DMS 273 (cell line): Measurements from ENCODE around the gene RAB36.
A peak's percentile ranks its signal among the peaks of the same experiment; 100 is the strongest.

Experiments
- DNase-seq: peaks from one replicate; lab custom pipeline; 2025; ENCODE audit not compliant: unreplicated experiment; lab: John Stamatoyannopoulos, UW

RAB36 gene

GRCh38 chr22:23203452-23204124, 58.3 kb downstream of the RAB36 start:
- DNase-seq = no peak

DNA sequence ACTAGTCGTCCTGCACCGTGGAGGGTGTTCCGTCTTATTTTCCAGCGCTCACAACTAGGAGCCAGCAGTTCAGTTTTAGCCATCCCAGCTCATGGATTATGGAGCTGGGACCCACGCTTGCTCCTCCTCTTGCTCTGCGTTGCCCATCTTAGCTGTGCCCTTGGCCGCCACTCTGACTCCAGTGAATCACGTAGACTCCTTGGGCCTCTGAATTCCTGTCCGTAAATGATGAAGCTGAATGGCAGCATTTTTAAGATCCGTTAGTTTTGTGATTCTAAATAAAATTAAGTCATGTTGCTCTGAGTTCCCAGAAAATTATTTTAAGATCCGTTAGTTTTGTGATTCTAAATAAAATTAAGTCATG, 58.8 kb downstream of the RAB36 start:
- no peak for DNase-seq

- DNase-seq = peak; percentile 82
Measured at GRCh38 chr22:23204541-23205157, 59.4 kb downstream of the RAB36 start.

- peak; percentile 18 for DNase-seq
Measured at GRCh38 chr22:23205339-23206049, 60.2 kb downstream of the RAB36 start.

GRCh38 chr22:23206915-23207314, 61.6 kb downstream of the RAB36 start:
- no peak for DNase-seq

DNA sequence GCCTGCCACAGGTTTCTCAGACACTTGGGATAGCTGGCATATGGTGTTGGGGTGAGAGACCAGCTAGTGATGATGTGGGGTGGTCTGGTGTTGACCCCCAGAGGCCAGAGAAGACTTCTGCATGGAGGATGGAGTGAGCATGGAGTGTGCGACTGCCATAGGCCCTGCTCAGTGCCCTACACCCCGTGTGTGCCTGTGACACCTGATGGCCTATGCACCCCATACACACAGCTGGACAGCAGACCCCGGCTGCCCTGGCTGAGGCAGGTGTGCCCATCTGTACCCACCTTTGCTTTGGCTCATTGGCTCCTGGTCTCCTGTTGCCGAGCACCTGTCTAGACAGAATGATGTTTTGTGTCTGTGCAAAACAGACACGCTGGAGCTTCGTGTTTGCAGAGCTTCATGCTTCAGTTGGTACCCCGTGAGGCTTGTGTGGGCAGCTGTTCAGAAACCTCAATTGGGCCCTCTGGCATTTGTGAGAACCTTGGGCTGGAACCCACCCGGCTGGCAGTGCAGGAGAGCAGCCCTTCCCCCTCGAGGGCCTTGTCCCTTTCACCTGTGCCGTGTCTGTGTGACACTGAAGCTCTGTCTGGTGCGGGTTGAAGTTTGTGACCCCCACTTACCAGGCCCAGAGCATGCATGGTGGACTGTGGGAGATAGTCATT, 62.6 kb downstream of the RAB36 start:
- DNase-seq = peak; percentile 38

DNA sequence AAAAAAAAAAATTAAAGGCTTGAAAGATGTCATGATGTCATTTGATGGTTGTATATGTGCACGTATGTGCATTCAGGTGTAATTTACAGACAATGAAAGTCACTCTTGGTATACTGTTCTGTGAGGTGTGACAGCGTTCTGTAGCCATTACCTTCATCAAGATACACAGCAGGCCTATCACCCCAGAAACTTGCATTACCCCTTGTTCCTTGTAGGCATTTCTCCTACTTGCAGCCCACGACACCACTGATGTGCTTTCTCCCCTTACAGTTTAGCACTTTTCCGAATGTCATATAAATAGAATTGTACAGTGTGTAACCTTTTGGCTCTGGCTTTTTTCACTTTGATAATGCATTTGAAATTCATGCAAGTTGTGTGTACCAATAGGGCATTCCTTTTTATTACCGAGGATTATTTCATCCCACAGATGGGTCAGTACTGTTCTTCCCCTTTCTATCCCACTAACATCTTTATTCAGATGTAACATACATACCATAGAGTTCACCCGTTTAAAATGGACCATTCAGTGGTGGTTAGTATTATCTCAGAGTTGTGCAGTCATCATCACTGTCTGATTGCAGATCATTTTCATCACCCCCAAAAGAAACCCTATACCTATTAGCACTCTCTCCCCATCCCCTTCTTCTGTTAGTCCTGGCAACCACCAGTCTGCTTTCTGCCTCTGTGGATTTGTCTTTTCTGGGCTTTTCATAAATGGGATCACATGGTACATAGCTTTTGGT, 65.3 kb downstream of the RAB36 start:
- no peak for DNase-seq

DNA sequence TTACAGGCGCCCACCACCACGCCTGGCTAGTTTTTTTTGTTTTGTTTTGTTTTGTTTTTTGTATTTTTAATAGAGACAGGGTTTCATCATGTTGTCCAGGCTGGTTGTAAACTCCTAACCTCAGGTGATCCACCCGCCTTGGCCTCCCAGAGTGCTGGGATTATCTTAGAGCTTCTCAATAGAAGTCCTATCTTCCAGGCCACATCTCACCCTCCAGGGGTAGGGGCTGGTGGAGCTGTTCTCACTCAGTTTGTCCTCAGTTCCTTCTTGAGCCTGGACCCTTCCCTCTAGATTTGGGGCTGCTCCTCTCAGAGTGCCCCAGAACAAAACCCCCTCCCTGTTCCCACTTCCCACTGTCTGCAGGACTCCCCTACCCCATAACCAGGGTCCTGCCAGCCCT, 66.3 kb downstream of the RAB36 start:
- no peak for DNase-seq

DNA sequence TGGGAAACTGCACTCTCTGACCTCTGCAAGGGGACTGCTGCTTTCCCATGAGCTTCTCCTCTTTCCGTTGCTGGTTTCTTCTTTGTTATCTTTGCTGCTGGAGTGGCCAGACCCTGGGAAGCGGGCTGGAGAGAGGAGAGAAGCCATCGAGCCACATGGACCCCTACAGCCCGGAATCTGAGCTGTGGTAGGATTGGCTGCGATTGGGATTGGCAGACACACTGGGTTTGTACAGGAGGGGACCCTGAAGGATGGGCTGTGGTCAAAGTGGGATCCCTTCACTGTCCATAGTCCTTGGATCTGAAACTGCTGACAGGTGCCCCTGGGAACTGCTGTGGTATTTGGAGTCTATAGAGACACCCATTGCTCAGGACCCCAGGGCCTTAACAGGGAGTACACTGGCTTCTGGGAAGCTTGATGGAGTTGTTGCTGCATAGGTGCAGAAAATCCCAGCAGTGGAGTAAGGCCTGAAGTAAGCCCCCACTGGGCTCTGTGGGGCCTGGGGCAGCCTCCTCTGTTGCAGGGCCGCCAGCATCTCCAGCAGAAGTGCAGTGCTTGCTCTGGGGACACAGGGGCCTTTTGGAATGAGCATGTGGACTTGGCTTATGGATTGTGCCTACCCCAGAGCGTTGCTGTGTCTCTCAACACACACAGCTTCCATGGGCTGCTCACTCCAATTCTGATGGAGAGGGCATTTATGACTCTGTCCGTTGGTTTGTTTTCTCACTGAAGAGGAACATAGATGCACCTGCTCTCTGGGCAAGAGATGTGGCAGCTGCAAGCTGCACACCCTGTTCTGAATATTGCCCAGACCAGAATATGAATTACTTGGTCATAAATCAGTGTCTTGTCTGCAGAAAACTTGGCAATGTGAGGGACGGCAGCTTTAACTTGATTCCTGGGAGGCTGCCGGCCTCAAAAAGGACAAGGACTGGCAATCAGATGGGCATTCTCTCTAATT, 67.1 kb downstream of the RAB36 start:
- DNase-seq = no peak

DNA sequence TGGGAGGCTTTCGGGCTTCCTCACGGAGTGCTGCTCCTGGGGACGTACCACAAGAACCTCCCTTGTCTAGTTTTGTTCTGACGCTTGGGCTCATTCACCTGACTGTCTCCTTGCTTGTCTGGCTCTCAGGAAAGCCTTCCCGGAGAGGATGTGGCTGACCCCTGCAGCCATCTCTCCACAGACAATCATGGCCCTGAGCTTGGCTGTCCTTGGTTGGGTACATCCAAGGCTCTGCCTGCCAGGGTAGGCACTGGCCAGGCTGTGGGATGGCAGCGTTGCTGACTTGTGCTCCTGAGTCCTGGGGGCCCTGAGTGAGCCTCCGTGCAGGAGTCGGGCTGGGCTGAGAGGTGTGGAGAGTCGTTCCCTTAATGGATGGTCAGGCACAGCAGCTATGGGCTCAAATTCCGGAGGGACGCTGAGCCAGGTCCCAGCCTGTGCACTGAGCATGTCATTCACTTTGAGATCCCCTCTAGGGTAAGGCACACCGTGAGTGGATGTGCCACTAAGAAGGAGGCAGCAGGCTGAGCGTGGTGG, 67.8 kb downstream of the RAB36 start:
- no peak for DNase-seq

GRCh38 chr22:23213581-23214334, 68.5 kb downstream of the RAB36 start:
- DNase-seq = no peak
